ENCODE data around the gene PHF23.
"Not testable (repeated sequence)": the region's sequence is repeated elsewhere in the genome, so short reads cannot be mapped to it uniquely, and the experiment has no call there.

PHF23 gene

GRCh38 chr17:7258731-7259554 lies 19.7 kb upstream of the PHF23 start:
- DNase-seq, result no peak

GRCh38 chr17:7256766-7257456 lies 17.7 kb upstream of the PHF23 start:
- DNase-seq, result no peak

- DNase-seq, result no peak
These were observed 15.3 kb upstream of the PHF23 start for GRCh38 chr17:7254511-7254910.

- DNase-seq, result no peak
These were observed 13.8 kb upstream of the PHF23 start for GRCh38 chr17:7253082-7253481.

- DNase-seq, result no peak
These were observed 13.2 kb upstream of the PHF23 start, which contains the start of gene ELP5 for GRCh38 chr17:7252176-7253043. TSS of gene ELP5 (plus strand) at chr17:7252215. CDS start at chr17:7252551, 336 bp downstream.

- DNase-seq, result peak; percentile 91
These were observed 12.5 kb upstream of the PHF23 start, which contains the start of gene CTDNEP1 for GRCh38 chr17:7251661-7252175. TSS of gene CTDNEP1 (minus strand) at chr17:7251734. CDS start at chr17:7251296, 438 bp downstream.

- no peak for DNase-seq
These were observed 11.7 kb upstream of the PHF23 start for GRCh38 chr17:7250695-7251627.

GRCh38 chr17:7249830-7250229 lies 10.6 kb upstream of the PHF23 start:
- DNase-seq, result no peak

GRCh38 chr17:7249214-7249613 lies 10.0 kb upstream of the PHF23 start:
- no peak for DNase-seq

GRCh38 chr17:7248796-7249195 lies 9.5 kb upstream of the PHF23 start:
- no peak for DNase-seq

GRCh38 chr17:7246779-7247178 lies 7.5 kb upstream of the PHF23 start:
- DNase-seq, result no peak

- DNase-seq, result not testable (repeated sequence)
These were observed 4.6 kb upstream of the PHF23 start for GRCh38 chr17:7243838-7244237.

GRCh38 chr17:7243453-7243729 lies 4.1 kb upstream of the PHF23 start:
- DNase-seq, result no peak

- DNase-seq, result no peak
These were observed 3.6 kb upstream of the PHF23 start for GRCh38 chr17:7242717-7243452.

- no peak for DNase-seq
These were observed 2.8 kb upstream of the PHF23 start, which contains the start of gene GABARAP for GRCh38 chr17:7241783-7242716. TSS of gene GABARAP (minus strand) at chr17:7242449. CDS start at chr17:7242330, 119 bp downstream.

- no peak for DNase-seq
These were observed 2.0 kb upstream of the PHF23 start for GRCh38 chr17:7241090-7241733.

GRCh38 chr17:7240375-7240774 lies 1.1 kb upstream of the PHF23 start:
- DNase-seq, result peak; percentile 72

- no peak for DNase-seq
These were observed 702 bp downstream of the PHF23 start for GRCh38 chr17:7238420-7239090.

Measured in SIG-M5 (cell line).